GM12874 (cell line): Measurements from ENCODE around the gene MPP2.

Source experiments
- TF ChIP-seq, protein P1 (sequence below): IDR thresholded peaks from 2 replicates; pipeline ENCODE4 v1.5.1; 2011; ENCODE audit warnings: low read depth, mild to moderate bottlenecking, control low read depth, low read length, moderate library complexity; ENCODE audit not compliant: insufficient read depth

The MPP2 gene

DNA sequence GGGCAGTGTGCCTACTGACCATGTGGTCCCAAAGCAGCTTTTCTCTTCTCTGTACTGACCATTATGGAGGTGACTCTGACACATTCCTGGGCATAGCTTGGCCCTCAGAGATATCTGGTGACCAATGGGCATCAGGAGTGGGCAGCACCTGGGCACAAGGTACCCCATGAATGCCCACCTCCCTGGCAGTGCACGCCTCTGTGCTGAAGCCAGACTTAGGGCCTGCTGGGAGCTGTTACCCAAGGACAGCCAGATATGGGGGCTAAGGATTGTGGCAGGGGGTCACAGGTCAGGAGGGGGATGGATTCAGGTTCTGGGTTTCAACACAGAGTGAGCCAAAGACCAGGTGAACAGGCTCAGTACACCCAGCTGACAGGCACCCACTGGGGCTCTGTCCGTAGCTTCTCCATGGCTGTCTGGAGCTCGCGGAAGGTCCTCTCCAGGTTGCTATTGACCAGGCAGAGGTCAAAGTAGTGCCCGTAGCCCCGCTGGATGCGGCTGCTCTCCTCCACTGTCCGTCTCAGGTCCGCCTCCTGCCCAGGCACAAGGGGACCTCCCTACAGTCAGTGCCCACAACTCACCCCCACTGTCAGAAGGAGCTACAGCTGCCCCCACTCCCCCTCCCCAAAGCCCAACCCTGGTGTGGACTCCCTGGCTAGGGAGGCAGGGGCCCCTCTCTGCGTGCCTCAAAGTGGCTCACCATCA, 29.7 kb downstream of the MPP2 start:
- TF ChIP-seq, protein P1, sequence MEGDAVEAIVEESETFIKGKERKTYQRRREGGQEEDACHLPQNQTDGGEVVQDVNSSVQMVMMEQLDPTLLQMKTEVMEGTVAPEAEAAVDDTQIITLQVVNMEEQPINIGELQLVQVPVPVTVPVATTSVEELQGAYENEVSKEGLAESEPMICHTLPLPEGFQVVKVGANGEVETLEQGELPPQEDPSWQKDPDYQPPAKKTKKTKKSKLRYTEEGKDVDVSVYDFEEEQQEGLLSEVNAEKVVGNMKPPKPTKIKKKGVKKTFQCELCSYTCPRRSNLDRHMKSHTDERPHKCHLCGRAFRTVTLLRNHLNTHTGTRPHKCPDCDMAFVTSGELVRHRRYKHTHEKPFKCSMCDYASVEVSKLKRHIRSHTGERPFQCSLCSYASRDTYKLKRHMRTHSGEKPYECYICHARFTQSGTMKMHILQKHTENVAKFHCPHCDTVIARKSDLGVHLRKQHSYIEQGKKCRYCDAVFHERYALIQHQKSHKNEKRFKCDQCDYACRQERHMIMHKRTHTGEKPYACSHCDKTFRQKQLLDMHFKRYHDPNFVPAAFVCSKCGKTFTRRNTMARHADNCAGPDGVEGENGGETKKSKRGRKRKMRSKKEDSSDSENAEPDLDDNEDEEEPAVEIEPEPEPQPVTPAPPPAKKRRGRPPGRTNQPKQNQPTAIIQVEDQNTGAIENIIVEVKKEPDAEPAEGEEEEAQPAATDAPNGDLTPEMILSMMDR: no peak

DNA sequence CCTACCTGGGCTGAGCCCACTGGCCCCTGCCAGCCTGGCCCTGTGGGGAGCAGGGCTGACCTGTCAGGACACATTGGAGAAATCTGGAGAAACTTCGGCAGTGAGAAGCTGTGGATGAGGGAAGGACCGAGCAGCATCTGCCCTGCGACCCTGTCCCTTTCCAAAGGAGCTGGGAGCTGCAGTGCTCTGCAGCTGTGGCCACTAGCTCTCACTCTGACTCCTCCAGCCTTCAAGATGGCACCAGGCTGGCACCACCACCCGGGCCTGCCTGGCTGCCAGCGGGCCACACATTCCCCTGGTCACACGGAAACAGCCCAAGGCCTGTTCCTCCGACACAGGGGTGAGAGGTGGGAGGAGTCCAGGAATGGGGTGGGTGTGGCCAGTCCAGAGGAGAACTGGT, 30.3 kb downstream of the MPP2 start:
- TF ChIP-seq, protein P1: no peak

DNA sequence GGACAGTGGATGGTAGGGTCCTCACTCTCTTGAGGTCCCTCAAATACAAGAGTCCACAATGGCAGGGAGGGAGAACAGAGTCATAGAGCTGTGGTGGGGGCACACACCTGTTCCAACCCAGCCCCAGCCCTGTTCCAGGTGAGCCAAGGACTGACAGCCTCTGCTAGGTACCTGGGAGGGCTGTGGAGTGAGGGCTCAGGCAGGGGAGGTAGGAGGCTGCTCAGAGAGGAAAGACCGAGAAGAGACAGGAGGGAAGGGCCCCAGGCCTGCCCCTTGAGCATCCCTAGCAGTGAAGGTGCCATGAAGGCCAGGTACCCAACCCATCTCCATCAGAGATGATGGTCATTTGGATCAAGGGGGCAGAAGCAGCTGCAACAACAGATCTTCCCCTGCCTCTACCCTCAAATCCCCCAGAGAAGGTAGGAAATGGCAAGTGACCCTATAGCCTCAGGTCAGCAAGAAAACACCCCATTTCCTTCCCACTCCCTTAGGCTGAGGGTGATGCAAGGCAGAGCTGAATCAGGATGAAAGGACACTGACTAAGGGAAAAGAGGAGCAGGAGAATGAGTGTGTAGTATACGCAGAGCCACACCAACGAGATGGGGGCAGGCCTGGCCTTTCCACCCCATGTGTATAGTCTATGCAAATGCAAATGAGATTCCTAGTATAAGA, 31.7 kb downstream of the MPP2 start:
- TF ChIP-seq, protein P1: no peak

DNA sequence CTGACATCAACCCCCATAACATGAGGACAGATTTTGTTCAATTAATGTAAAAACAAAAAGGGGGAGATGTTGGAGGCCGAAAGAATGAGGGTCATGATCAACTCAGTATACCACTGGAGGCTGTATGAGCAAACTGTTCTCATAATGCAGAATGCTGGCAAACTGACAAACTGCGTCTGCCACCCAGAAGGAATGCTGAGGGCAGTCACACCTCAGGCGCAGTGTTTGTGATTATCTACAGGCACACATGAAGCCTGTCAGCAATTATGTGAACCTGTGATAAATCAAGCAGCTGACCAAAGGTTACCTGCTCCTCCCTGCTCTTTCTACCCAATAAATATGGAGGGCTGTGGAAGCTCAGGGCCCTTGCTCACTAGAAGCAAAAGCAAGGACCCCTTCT, 33.0 kb downstream of the MPP2 start:
- TF ChIP-seq, protein P1: no peak

DNA sequence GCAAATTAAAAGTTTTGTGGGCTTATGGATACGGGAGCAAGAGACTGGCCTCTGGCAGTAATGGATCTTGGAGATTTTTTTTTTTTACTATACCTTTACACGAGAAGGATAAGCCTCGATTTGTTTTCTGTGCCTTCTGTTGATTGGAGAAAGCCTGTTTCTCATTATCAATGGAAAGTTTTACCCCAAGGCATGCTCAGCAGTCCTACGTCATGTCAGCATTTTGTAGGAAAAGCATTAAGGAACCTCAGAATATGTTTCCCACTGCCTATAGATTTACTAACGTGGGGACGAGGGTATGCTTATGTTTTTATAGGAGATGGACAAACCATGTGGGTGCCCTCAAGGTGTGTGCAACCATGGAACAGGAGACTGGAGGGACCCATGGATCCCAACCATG, 33.5 kb downstream of the MPP2 start:
- TF ChIP-seq, protein P1: no peak

DNA sequence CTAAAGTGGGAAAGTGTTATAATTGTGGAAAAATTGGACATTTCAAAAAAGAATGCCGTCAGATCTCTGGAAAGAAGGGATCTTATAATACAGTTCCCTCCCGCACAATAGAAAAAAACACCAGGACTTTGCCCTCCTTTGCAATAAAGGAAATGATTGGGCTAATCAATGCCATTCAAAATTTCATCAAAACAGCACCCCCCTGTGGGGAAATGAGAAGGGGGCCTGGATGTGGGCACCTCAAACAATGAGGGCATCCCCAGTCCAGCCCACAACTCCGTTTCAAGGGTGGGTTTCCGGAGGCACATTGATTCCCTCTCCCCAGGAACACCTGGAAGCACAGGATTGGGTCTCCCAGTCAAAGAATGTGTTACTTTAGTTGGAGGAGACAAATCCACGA, 34.2 kb downstream of the MPP2 start:
- TF ChIP-seq, protein P1: no peak

DNA sequence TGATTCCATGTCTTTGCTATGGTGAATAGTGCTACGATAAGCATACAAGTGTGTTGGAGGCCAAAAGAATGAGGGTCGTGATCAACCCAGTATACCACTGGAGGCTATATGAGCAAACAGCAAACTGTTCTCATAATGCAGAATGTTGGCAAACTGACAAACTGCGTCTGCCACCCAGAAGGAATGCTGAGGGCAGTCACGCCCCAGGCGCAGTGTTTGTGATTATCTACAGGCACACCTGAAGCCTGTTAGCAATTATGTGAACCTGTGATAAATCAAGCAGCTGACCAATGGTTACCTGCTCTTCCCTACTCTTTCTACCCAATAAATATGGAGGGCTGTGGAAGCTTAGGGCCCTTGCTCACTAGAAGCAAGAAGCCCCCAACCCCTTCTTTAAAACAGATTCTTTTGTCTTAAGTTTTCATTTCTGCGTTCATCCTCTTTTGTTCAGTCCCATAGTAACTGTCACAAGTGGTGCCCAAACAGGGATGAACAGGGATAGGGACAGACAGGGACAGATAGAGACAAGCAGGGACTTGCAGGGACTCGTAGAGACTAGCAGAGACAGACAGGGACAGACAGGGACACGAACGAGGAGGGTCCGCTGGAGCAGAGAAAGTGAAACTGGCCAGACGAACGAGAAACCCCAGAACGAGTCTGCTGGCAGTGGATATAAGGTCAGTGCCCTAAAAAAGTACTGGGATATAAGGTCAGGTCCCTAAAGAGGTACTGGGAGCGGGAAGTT, 35.2 kb downstream of the MPP2 start:
- TF ChIP-seq, protein P1: no peak
